Colon (tissue), 2 donors: ENCODE results near the gene BTBD3.

Source experiments
- FAIRE-seq: peaks from 2 replicates; lab custom pipeline; 2012; peaks lifted over from hg19 to GRCh38; lab: Jason Lieb, UNC
- donor health status: control.
- donor health status: control.

BTBD3 gene

DNA sequence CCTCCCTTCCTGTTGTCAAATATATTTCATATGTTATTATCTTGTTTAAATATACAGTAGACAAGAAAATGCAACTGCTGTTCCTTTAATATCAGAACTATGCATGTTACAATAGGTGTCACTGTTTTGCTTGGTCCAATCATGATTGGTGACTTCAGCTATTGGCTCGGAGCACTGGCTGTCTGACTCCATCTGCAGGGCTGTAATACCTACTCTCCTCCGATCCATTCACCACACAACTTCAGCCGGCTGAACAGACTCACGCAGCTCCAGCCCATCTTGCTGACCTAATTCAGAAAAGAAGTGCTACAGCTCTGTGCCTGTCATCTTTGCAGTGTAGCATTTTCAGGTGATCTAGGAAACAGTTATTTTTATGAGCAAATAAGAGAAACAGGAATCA is at the start of gene BTBD3:
BTBD3 (plus strand) TSS at position 231 of the 400 bp plus-strand sequence. CDS start 383 bp downstream, outside the sequence.
- no peak for FAIRE-seq

GRCh38 chr20:11869641-11870040 is 48.1 kb upstream of the BTBD3 start:
- FAIRE-seq: no peak

- FAIRE-seq: no peak
Observed at GRCh38 chr20:11870411-11870810, 47.3 kb upstream of the BTBD3 start.

DNA sequence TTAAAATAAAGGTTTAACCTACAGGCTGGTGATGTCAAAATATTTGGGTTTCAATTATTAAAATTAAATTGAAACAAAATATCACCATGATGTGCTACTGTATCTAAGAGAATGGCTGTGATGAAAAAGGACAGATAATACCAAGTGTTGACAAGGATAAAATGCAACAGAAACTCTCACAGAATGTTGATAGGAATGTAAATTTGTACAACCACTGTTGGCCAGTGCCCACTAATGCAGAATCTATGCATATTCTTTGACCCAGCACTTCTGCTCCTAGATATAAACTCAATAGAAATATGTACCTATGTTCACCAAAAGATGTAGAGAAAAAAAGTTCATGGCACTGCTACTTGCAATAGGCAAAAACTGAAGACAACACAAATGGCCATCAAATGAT is 41.1 kb upstream of the BTBD3 start:
- no peak for FAIRE-seq

- FAIRE-seq: no peak
Observed at GRCh38 chr20:11880680-11881079, 37.0 kb upstream of the BTBD3 start.

DNA sequence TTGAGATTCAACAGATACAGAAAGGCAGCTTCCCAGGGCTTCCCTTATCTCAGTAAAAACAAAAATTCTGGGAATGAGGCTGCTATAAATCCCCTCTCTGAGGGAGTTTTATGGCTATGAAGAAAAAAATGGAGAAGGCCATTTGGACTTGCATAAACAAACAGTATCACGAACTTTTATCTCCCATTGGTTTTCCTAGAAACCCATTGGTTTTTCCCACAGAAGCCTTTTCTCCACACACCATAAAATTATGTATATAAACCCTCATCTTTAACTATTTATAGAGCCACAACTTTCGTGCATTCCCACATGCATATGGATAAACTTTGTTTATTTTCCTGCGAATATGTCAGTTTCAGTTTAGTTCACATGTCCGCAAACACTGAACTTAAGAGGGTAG is 36.2 kb upstream of the BTBD3 start:
- FAIRE-seq: no peak

DNA sequence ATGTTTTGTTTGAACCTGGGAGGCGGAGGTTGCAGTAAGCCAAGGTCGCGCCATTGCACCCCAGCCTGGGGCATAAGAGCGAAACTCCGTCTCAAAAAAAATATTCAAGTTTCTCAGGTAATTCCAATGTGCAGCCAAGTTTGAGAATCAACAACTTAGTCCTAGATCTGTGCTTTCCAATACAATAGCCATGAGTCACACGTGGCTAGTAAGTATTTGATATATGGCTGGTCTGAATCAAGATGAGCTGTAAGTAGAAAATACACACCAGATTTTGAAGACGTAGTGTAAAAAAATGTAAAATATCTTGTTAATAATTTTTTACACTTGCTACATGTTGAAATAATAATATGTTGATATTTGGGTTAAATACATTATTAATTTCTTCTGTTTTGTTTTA is 35.0 kb upstream of the BTBD3 start:
- FAIRE-seq: peak; percentile 5

GRCh38 chr20:11888648-11889047 is 29.0 kb upstream of the BTBD3 start:
- FAIRE-seq: no peak

DNA sequence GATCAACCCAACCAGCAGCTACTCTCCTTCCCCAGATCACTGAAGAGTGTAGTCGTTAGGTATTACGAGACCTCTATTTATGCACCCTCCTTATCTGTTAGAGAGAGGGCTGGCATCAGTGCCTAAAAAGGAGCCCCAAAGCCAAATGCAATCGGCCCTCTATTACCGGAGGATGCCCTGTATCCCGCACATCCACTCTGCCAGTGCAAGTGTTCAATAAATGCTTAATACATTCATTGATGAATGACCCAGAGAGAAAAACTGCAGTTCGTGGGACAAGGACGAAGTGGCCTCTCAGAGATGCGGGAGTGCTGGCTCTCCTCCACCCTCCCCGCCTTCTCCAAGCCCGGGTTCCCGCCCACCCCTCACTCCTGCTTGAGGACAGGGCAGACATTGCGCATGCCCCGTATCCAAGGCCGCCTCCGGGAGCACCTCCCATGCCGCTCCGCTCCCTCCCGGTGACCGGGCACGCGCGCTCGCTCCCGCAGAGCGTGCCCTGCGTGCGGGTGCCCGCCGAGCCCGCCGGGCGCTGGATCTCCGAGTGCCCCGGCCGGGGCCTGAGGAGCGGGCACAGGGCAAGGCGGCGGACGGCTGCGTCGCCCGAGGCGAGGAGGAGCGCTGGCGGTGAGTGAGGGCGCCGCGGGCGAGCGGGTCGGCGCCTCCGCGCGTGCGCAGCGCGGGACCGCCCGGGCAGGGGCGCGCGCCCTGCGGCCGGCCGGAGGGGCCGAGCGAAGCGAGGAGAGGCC is 27.2 kb upstream of the BTBD3 start:
- FAIRE-seq: no peak

- FAIRE-seq: no peak
Observed at GRCh38 chr20:11891077-11891775, 26.5 kb upstream of the BTBD3 start.

GRCh38 chr20:11891776-11892545 is 25.7 kb upstream of the BTBD3 start:
- FAIRE-seq: no peak

GRCh38 chr20:11894062-11894461 is 23.6 kb upstream of the BTBD3 start:
- FAIRE-seq: peak; percentile 62

DNA sequence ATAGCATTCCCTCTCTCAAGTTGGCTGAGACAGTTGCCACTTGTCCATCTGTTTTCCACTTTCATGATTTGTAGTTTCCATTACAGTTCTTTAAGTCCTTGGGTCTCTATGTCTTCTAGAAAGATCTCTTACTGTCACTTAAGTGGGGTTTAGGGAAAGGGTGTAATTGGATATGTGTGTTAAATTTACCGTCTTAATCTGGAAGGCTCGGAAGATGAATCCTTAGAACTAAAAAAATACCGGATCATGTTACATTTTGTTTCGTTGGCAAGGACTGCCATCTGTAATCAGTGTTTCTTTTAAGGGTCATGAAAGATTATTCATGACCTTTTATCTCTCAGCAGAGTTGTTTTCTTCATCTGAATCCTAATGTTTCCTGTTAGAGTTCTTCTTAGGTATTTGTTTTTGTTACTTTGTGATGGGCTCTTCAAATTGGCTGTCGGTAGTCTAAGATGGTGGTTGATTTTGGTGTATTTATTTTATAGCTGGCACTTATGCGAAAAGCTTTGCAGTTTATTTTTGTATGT is 21.8 kb upstream of the BTBD3 start:
- no peak for FAIRE-seq

DNA sequence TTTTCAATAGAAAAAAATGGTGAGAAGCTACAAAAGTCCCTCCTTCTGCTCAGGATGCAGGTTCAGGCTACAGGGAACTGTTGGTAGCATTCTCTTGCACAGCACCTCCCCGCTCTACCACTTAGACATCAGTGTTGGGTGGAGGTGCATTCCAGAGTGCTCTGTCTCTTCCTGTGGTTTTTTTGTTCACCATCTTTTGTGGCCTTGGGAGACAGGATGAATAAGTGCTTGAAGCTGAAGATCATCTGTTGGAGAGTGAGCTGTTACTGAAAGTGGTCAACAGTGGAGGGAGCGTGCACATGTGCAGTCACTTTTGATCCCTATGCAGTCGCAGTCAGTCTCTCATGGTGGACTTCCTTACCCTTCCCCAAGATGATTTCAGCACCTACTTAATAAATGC is 16.6 kb upstream of the BTBD3 start:
- no peak for FAIRE-seq

GRCh38 chr20:11902285-11902697 is 15.4 kb upstream of the BTBD3 start:
- no peak for FAIRE-seq

DNA sequence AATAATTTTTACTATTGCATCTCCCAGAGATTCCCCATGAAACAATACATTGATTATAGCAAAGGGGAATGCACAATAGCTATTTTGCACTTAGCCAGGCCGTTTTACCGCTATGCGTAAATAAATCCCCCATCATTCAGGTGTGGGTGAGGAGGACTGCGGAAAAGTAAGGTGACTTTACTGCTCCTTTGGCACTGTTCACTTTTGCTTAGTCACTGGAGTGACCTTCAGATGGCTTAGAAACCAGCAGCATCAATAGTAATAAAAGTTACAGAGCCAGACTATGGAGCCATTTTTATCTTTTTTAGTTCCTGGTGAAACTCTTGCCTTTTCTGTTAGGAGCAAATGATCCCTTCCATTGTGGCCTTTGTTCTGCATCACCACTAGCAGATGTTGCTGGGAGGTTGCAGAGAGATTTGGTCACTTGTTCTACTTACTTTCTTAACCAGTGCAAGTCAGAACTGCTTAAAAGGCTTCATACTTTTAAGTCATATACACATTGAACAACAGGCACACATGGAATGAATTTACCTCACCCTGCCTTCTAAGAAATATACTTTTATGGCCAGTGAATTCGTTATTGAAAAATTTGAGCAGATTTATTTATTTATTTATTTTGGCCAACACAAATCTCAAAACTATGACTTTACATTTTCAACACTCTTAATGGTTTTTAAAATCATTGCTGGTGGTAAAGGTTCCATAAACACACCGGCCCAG is 12.1 kb upstream of the BTBD3 start:
- no peak for FAIRE-seq

GRCh38 chr20:11906626-11907480 is 10.8 kb upstream of the BTBD3 start:
- no peak for FAIRE-seq

GRCh38 chr20:11907621-11908020 is 10.1 kb upstream of the BTBD3 start:
- no peak for FAIRE-seq

GRCh38 chr20:11912013-11912658 is 5.6 kb upstream of the BTBD3 start:
- FAIRE-seq: no peak

- no peak for FAIRE-seq
Observed at GRCh38 chr20:11912659-11913415, 4.9 kb upstream of the BTBD3 start.
